Measurements from ENCODE around the gene RAB3GAP2.

- TF ChIP-seq, protein P1, sequence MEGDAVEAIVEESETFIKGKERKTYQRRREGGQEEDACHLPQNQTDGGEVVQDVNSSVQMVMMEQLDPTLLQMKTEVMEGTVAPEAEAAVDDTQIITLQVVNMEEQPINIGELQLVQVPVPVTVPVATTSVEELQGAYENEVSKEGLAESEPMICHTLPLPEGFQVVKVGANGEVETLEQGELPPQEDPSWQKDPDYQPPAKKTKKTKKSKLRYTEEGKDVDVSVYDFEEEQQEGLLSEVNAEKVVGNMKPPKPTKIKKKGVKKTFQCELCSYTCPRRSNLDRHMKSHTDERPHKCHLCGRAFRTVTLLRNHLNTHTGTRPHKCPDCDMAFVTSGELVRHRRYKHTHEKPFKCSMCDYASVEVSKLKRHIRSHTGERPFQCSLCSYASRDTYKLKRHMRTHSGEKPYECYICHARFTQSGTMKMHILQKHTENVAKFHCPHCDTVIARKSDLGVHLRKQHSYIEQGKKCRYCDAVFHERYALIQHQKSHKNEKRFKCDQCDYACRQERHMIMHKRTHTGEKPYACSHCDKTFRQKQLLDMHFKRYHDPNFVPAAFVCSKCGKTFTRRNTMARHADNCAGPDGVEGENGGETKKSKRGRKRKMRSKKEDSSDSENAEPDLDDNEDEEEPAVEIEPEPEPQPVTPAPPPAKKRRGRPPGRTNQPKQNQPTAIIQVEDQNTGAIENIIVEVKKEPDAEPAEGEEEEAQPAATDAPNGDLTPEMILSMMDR (IDR thresholded peaks at IDR 0.05), result no peak
- no peak for TF ChIP-seq ZFX (IDR thresholded peaks at IDR 0.05; ENCODE audit: borderline replicate concordance)
These were observed 119.1 kb downstream of the RAB3GAP2 start for GRCh38 chr1:220153147-220153546.

Data from 22Rv1 (cell line).